Peyer's patch (tissue), 4 donors: ENCODE results near the gene AZU1.

Experiments used
- POLR2A ChIP-seq, 2 donors: fragments of 450-650 bp; IDR thresholded peaks; one replicate each; pipeline ENCODE4 v1.5.1; 2017; ENCODE audit warnings: antibody characterized with exemption in 2 of 2, mild to moderate bottlenecking in 2 of 2, moderate library complexity in 2 of 2
- TF ChIP-seq, protein P1 (sequence below), 6 experiments: fragments of 450-650 bp in 4 of 6; fragments of 200-600 bp in 2 of 6; sonication (generic) in 1 of 6; IDR thresholded peaks; one replicate each; pipeline ENCODE4 v1.5.1; 2017 to 2019; ENCODE audit warnings: antibody characterized with exemption in 6 of 6, mild to moderate bottlenecking in 3 of 6, moderate library complexity in 1 of 6

DNA sequence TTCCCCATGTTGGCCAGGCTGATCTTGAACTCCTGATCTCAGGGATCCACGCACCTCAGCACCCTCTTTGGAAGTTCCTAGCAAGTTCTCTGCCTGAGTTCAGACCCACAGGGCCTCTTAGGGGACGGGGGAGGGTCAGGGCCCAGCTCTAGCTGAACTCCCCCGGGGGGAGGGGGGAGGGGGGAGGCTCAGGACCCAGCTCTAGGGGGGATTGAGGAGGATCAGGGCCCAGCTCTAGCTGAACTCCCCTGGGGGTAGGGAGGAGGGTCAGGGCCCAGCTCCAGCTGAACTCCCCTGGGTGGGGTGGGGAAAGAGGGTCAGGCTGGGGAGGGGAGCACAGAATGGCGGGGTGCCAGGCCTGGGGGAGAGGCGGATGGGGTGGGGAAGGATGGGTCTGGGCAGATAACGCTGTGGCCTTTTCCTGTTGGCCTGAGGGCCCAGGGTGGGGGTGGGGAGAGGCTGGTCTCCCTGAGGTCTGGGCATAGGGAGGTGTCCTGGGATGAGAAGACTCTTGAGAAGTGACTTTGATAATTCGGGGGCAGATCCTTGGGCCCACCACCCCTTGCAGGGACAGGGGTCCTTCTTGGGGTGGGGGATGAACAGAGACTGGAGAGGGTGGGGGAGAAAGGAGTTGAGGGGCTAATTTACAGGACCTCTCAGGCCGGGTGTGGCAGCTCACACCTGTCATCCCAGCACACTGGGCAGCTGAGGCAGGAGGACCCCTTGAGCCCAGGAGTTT, 35.9 kb upstream of the AZU1 start:
- TF ChIP-seq, protein P1, sequence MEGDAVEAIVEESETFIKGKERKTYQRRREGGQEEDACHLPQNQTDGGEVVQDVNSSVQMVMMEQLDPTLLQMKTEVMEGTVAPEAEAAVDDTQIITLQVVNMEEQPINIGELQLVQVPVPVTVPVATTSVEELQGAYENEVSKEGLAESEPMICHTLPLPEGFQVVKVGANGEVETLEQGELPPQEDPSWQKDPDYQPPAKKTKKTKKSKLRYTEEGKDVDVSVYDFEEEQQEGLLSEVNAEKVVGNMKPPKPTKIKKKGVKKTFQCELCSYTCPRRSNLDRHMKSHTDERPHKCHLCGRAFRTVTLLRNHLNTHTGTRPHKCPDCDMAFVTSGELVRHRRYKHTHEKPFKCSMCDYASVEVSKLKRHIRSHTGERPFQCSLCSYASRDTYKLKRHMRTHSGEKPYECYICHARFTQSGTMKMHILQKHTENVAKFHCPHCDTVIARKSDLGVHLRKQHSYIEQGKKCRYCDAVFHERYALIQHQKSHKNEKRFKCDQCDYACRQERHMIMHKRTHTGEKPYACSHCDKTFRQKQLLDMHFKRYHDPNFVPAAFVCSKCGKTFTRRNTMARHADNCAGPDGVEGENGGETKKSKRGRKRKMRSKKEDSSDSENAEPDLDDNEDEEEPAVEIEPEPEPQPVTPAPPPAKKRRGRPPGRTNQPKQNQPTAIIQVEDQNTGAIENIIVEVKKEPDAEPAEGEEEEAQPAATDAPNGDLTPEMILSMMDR (IDR thresholded peaks at IDR 0.05), result no peak
- TF ChIP-seq POLR2A (IDR thresholded peaks at IDR 0.05), result no peak
